Measurements from ENCODE around the gene CPXM1. TPM values are rescaled to one million over a fixed set of nuclear protein-coding genes. Genes with fewer than 3 reads are reported as not detected.

Gene CPXM1
- total RNA-seq, 1 donor from 2014 or later = 9.8 TPM

GRCh38 chr20:2763186-2763585 is 37.2 kb downstream of the CPXM1 start:
- CTCF ChIA-PET = no interaction called here

GRCh38 chr20:2762578-2763131 is 37.8 kb downstream of the CPXM1 start:
- no peaks in the 10 kb centered on the region for H3K36me3 Mint-ChIP-seq (ENCODE audit: low read depth)
- TF ChIP-seq CTCF (IDR thresholded peaks at IDR 0.05) = no peak
- POLR2A ChIA-PET = interaction anchor here (0.6 kb wide), 1 partner anchor 78 kb away, joined by 4 read pairs; no protein-coding TSS in a partner anchor
- ATAC-seq (ENCODE audit: low read depth) (no peak), DNase-seq (no peak)
- H3K9me3 Mint-ChIP-seq = no peaks in the 10 kb centered on the region
- H3K27ac Mint-ChIP-seq = no peak overlapping the region
- CTCF ChIA-PET = no interaction called here
- no peak overlapping the region for H3K4me3 Mint-ChIP-seq
- H3K4me1 Mint-ChIP-seq = no peaks in the 10 kb centered on the region
- H3K27me3 Mint-ChIP-seq = peaks cover 27% of the 10 kb centered on the region
- intact Hi-C loops (cut with micrococcal nuclease) = no loop called here

More at GRCh38 chr20:2763186-2763585, 37.2 kb downstream of the CPXM1 start:
- no peak for DNase-seq
- ATAC-seq (ENCODE audit: low read depth) = no peak
- no peaks in the 10 kb centered on the region for H3K4me1 Mint-ChIP-seq
- no peaks in the 10 kb centered on the region for H3K9me3 Mint-ChIP-seq
- POLR2A ChIA-PET = interaction anchor here (0.6 kb wide), 1 partner anchor 78 kb away, joined by 4 read pairs; no protein-coding TSS in a partner anchor
- intact Hi-C loops (cut with micrococcal nuclease) = no loop called here
- TF ChIP-seq CTCF (IDR thresholded peaks at IDR 0.05) = no peak
- no peak overlapping the region for H3K4me3 Mint-ChIP-seq
- no peak overlapping the region for H3K27ac Mint-ChIP-seq
- H3K36me3 Mint-ChIP-seq (ENCODE audit: low read depth) = no peaks in the 10 kb centered on the region
- H3K27me3 Mint-ChIP-seq = peaks cover 25% of the 10 kb centered on the region

GRCh38 chr20:2761885-2762284 is 38.5 kb downstream of the CPXM1 start:
- ChIA-PET CTCF (no interaction called here), POLR2A (no interaction called here)
- DNase-seq (no peak), ATAC-seq (ENCODE audit: low read depth) (no peak)
- TF ChIP-seq CTCF (IDR thresholded peaks at IDR 0.05) = no peak
- Mint-ChIP-seq H3K27me3 (peaks cover 25% of the 10 kb centered on the region), H3K4me3 (no peak overlapping the region), H3K27ac (no peak overlapping the region), H3K36me3 (ENCODE audit: low read depth) (no peaks in the 10 kb centered on the region), H3K4me1 (no peaks in the 10 kb centered on the region), H3K9me3 (no peaks in the 10 kb centered on the region)
- intact Hi-C loops (cut with micrococcal nuclease) = no loop called here

GRCh38 chr20:2760952-2761305 is 39.5 kb downstream of the CPXM1 start:
- no peak overlapping the region for H3K27ac Mint-ChIP-seq

More at GRCh38 chr20:2760952-2761305, 39.5 kb downstream of the CPXM1 start:
- peaks cover 34% of the 10 kb centered on the region for H3K27me3 Mint-ChIP-seq
- H3K4me1 Mint-ChIP-seq = no peaks in the 10 kb centered on the region
- no peak overlapping the region for H3K4me3 Mint-ChIP-seq
- no peak for TF ChIP-seq CTCF (IDR thresholded peaks at IDR 0.05)
- ChIA-PET POLR2A (no interaction called here), CTCF (no interaction called here)
- no peaks in the 10 kb centered on the region for H3K36me3 Mint-ChIP-seq (ENCODE audit: low read depth)
- intact Hi-C loops (cut with micrococcal nuclease) = no loop called here
- no peaks in the 10 kb centered on the region for H3K9me3 Mint-ChIP-seq
- DNase-seq (no peak), ATAC-seq (ENCODE audit: low read depth) (no peak)
